Measurements from ENCODE around the gene TEX261.

Gene TEX261

GRCh38 chr2:70981421-70981820, 13.3 kb downstream of the TEX261 start:
- no peak for DNase-seq

- DNase-seq = no peak
These were observed 15.0 kb downstream of the TEX261 start for GRCh38 chr2:70979626-70980025.

- DNase-seq = no peak
These were observed 15.5 kb downstream of the TEX261 start for GRCh38 chr2:70979180-70979488.

- DNase-seq = no peak
These were observed 16.1 kb downstream of the TEX261 start, which contains the start of gene ANKRD53 for GRCh38 chr2:70978341-70979179. Gene ANKRD53 (plus strand): TSS chr2:70978630. CDS start chr2:70978646, 16 bp downstream.

GRCh38 chr2:70977605-70978205, 17.0 kb downstream of the TEX261 start:
- DNase-seq = no peak

- DNase-seq = no peak
These were observed 19.4 kb downstream of the TEX261 start for GRCh38 chr2:70975237-70975636.

- no peak for DNase-seq
These were observed 20.1 kb downstream of the TEX261 start for GRCh38 chr2:70974592-70974991.

GRCh38 chr2:70967189-70967588, 27.5 kb downstream of the TEX261 start:
- no peak for DNase-seq

GRCh38 chr2:70966681-70967080, 28.0 kb downstream of the TEX261 start:
- DNase-seq = no peak

GRCh38 chr2:70965506-70965905, 29.2 kb downstream of the TEX261 start:
- no peak for DNase-seq

GRCh38 chr2:70964596-70965386, 29.9 kb downstream of the TEX261 start:
- peak; percentile 11 for DNase-seq

GRCh38 chr2:70964133-70964532, 30.5 kb downstream of the TEX261 start:
- DNase-seq = no peak

- DNase-seq = no peak
These were observed 31.5 kb downstream of the TEX261 start for GRCh38 chr2:70962885-70963878.

- DNase-seq = no peak
These were observed 32.3 kb downstream of the TEX261 start for GRCh38 chr2:70962211-70962884.

- no peak for DNase-seq
These were observed 33.1 kb downstream of the TEX261 start for GRCh38 chr2:70961648-70961994.

GRCh38 chr2:70960833-70961647, 33.6 kb downstream of the TEX261 start:
- DNase-seq = no peak

GRCh38 chr2:70959851-70960832, 34.5 kb downstream of the TEX261 start:
- DNase-seq = no peak

GRCh38 chr2:70959271-70959761, 35.4 kb downstream of the TEX261 start:
- no peak for DNase-seq

- DNase-seq = no peak
These were observed 35.9 kb downstream of the TEX261 start for GRCh38 chr2:70958759-70959158.

- no peak for DNase-seq
These were observed 36.9 kb downstream of the TEX261 start for GRCh38 chr2:70957798-70958197.

All from KG1 (cell line).